UCSD-AML1 (cell line): ENCODE results near the gene ARID3C.

Experiments
- DNase-seq: peaks from one replicate; lab custom pipeline; 2025; ENCODE audit not compliant: unreplicated experiment; lab: John Stamatoyannopoulos, UW

ARID3C gene, protein sequence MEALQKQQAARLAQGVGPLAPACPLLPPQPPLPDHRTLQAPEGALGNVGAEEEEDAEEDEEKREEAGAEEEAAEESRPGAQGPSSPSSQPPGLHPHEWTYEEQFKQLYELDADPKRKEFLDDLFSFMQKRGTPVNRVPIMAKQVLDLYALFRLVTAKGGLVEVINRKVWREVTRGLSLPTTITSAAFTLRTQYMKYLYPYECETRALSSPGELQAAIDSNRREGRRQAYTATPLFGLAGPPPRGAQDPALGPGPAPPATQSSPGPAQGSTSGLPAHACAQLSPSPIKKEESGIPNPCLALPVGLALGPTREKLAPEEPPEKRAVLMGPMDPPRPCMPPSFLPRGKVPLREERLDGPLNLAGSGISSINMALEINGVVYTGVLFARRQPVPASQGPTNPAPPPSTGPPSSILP

DNA sequence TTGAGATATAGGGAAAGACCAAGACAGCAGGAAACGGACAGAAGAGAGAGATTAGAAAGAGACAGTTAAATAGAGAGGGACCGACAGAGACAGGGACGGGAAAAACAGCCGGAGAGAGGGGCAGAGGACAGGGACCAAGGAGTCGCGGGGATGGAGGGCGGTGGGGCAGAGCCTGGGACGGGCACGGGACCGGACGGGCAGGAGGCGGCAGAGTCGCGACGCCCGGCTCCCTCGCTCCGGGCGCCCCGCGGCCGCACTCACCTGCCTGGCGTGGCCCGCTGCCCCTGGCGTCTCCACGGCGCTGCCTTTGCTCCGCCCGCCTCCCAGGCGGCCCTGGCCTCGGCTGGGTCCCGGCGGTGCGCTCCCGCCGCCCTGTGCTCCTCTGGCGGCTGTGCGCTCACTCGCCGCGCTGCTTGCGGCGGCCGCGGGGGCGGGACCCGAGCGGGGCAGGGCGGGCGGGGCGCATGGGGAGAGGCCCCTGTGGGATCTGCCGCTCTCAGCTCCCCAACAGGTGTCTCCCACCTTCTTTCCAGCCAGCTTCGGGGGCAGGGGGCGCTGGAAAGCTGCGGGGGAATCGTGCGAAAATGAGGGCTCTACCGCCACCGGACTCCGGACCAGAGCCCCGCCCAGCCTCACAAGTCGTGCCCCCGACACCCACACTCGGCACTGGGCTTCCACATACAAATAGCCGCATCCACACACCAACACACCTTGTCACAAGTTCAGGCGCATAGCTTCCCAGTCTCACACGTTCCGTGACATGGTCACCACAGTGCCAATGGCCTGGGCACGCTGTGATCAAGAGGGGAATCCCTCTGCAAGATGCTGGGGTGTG, at the start of gene ARID3C:
TSS of gene ARID3C (minus strand) at position 411 of the 835 bp plus-strand sequence. CDS start 1,052 bp downstream, outside the sequence.
- DNase-seq = no peak

DNA sequence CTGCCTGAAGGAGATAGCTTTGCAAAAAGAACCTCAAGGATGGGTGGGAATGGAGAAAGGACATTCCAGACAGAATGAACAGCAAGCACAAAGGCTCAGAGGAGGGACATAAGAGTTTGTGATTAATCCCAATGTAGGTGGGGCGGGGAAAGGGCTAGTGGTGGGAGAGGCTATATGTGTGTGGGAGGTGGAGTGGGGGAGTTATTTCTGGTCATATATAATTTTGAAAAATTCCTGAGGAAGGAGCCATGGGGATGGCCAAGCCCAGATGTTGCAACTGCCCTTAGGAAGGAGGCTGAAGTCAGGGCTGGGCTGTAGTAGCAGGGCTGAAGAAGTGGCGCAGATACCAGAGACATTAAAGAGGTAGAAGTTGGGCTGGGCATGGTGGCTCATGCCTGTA, 47.0 kb upstream of the ARID3C start:
- DNase-seq = no peak

DNA sequence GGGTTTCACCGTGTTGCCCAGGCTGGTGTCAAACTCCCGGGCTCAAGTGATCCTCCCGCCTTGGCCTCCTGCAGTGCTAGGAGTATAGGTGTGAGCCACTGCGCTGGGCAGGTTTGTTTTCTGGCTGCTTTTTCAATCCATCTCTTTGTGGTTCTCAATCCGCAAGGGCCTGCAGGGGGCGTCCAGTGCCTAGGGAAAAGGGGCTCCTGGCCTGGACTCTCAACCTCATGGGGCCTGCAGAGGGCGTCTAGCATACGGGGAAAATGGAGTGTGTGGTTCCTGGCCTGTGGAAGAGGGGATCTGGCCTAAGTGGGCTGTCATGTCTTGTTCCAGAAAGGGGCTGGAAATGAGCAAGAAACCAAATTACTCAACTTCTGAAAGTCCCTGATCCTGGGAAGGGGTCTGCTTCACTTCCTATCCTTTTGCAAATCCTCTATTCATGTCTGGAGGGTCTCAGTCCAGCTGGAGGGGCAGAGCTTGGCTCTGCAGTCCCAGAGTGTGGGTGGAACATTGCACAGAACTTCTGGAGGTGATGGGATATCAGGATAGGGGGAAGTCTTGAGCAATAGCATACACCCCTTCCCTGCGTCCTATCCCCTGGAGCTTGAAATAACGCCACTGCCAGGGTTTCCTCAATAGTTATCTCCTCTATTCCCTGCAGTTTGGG, 46.3 kb upstream of the ARID3C start:
- peak; percentile 83 for DNase-seq

DNA sequence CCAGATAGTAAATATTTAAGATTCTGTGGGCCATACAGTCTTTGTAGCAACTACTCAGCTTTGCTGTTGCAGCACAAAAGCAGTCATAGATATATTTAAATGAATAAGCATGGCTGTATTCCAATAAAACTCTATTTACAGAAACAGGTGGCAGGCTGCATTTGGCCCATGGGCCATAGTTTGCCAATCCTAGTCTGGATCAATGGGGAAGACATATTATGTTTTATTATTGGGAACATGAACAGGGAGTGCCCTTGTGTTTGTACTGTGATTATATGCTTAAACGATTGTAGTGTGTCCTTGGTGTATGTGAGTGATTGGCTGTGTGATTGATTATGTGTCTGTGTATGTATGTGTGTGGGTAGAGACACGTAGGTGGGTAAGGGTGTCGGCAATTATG, 45.6 kb upstream of the ARID3C start:
- no peak for DNase-seq

DNA sequence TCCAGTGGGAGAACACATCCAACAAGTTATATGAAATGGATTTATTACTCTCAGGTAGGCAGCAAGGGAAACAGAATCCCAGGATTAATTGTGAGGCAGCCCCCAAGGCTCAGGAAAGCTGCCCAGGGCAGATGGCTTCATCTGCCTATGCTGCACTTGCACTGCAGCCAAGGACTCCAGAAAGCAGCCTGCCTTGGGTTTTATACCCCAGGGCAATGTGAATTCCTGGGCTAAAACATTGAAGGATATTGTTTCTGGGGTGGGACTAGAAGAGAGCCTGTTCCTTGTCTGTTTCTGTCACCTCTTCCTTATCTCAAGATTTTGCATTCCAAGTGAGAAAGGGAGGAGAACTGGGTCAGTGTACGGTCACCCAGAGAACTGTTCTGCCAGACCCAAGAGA, 42.4 kb upstream of the ARID3C start:
- DNase-seq = no peak

DNA sequence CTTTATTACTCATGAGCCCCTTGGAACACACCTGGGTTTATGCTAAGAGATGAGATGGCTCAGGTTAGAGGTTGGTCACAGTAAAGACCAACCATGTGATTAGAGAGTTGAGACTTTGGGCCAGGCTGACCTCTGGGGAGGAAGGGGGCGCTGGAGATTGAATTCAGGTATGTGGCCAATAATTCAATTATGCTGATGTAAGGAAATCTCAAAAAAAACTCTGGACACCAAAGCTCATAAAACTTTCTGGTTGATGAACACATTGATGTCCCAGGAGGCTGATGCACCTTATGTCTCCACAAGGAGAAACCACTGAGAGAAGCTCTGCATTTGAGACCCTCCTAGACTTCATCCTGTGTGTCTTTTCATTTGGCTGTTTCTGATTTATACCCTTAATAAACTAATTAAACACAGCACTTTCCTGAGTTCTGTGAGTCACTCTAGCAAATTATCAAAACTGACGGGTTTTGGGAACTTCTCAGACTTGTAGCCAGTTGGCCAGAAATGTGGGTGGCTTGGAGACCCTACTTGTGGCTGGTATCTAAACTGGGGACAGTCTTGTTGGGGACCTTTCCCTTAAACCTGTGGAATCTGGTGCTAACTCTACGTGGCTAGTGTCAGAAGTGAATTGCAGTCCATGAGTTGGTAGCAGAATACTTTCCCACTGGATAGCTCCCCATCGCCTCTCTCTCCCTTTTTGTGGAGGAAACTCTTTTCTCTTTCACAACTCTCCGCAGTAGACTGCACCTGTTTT, 41.1 kb upstream of the ARID3C start:
- DNase-seq = no peak

DNA sequence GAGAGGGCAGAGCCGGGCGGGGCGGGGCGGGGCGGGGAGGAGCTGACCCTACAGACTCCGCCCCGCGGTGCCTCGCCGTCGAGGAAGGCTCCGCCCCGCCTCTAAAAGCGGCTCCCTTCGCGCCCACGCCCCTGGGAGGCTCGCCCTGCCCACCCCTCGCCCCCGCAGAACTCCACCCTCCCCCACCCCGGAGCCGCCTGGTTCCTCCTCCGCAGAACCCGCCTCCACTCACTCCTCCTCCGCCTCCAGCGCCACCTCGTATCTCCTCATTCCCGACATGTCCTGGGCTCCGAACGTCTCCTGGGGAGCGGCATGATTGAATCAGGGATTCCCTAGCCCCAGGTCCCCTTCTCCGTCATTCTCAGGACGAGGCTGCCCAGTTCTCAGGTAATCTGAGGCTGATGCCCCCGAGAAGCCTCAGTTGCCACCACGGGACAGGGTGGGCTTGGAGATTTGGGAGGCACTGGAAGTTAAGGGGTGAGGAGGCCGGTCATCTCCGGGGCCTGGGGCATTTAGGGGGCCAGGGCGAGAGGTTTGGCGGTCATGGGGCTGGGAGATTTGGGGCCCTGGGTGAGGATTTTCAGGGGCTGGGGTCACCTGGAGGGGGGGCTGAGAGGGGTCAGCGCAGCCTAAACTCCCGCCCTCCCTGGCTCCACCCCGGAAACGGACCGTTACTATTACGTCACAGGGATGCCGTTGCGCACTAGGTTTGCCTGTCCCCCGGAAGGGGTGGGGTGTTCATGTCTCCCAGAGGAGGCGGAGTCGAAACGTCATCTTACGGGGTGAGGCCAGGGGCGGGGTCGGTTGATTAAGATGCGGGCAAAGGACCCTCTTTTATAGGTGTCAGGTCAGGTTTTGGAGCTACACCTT, 36.8 kb upstream of the ARID3C start:
- peak; percentile 81 for DNase-seq

DNA sequence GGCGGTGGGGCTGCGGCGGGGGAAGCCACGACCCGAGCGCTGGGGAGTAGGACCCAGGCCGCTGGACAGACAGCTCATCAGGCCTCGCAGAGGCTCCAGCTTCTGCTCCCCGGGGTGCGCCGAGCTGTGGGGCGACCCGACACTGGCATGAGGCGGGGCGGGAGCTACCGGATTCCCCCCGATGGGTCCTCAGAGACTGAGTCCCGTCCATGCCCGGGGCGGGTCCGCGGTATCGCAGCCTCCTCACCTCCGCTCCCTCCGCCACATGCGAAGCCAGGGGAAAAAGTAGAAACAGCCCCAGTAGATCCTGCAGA, 36.2 kb upstream of the ARID3C start:
- DNase-seq = no peak

DNA sequence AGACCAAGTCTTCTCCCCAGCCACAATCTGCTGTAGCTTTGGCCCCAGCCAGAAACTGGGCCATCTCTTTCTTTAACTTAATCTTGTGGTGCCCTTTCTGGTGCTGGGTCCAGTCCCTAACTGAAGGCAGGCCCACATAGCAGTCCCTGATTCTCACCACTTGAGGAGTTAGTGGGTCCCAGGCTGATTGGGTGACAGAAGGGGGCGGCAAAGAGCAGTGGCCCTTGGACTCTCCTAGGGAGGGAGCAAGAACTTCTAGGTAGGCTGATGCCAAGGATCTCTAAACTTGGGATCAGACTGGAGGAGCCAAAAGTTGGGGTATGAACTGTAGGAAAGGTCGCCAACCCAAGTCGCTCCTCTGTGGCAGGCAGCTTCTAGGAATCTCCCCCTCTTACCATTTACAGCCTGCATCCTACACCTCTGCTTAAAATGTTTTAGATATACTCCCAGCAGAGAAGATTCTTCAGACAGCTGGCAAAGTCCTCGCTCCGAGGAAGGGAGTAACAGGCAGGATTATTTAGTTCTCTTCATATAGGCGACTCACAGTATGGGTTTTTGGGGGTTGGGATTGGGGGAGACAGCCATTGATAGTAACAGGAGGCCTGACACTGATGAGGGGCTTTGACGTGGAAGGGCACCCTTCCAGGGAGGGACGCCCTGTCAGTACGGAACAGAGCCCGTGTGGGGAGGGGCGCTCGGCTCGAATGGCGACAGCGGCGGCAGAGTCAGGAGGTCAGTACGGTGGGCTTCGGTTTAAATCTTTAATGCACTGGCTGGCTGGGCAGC, 35.6 kb upstream of the ARID3C start:
- peak; percentile 77 for DNase-seq

DNA sequence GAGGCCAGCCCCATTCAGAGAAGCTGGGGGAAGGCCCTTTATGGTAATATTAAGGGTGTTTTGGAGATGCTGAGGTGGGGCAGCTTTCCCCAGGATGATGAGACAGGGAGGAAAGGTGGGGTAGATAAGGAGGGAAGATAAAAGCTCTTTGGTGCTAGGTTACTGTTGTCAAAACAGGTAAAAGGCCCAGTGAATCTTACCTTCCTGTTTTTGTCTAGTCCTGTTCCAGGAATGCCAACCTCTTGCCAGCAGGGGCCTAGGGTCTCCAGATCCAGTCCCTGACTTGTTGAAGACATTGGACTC, 34.4 kb upstream of the ARID3C start:
- DNase-seq = no peak

DNA sequence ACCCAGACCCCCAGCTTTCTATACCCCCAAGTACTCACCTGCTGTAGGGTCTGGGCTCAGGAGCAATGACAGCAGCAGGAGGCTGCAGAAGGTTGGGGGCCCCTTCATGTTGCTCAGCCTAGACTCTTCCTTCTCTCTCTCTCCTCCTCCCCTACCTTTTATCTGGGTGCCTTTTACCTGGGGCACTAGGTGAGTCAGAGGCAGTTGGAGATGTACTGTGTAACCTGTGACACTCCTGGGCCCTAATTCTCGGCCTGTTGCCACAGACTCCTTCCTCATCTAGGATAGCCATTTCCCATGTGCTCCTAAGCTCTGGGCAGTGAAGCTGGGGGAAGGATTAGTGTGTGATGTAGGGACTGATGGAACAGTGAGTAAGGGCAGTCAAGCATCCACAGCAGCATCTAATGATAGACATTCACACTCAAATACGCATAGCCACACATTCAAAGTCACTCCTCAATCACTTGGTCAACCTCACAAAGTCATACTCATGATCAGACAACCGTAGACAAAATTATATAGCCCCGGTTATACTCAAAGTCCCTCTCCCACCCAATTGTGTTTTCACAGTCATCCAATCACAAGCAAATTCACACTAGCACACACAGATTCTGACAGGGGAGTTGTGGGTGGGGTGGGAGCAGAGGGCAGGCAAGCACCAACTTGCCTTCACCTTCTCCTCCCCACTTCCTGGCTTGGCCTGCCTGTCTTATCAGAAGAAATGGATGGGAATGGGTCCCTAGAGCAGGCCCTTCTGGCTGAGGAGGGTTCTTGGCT, 33.8 kb upstream of the ARID3C start, which contains the start of gene CCL27:
TSS of gene CCL27 (minus strand) at position 132 of the 777 bp plus-strand sequence. CDS start at position 108, 24 bp downstream.
- no peak for DNase-seq

DNA sequence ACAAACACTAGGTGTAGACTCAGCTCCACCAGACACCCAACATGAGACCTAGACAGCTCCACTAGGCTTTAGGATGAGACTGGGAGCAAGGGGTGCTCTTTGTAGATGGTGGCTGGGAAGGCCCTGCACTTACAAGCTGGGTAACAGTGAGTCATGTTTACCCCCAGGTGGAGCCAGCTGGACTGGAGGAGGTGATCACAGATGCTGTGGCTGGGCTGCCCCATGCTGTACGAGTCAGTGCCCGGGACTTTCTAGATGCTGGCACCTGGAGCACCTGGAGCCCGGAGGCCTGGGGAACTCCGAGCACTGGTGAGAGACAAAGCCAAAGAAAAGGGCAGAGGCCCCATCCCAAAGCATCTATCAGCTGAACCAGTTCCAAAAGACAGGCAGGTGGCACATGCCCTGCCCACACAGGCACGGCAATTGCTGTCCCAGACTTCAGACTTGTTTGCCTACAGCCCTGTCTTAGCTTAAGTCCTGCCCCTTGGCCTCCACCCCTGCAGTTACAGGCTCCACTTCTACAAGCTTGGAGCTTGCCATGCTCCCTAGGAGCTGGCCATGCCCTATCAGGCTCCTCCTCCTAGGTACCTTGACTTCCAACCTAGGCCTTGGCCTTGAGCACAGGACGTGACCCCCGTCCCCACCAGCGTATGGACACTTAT, 30.9 kb upstream of the ARID3C start:
- no peak for DNase-seq

DNA sequence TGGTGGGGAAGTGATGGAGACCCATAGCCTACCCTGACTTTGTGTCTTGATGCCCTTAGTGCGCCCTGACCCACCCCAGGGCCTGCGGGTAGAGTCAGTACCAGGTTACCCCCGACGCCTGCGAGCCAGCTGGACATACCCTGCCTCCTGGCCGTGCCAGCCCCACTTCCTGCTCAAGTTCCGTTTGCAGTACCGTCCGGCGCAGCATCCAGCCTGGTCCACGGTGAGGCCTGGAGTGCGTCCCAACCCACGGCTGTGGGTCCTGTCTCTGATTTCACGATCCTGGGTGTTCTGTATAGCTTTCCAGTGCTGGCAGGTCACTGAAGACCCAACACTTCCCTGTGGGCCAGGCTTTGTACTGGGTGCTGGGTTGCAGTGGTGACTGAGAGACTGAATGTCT, 29.6 kb upstream of the ARID3C start:
- no peak for DNase-seq

DNA sequence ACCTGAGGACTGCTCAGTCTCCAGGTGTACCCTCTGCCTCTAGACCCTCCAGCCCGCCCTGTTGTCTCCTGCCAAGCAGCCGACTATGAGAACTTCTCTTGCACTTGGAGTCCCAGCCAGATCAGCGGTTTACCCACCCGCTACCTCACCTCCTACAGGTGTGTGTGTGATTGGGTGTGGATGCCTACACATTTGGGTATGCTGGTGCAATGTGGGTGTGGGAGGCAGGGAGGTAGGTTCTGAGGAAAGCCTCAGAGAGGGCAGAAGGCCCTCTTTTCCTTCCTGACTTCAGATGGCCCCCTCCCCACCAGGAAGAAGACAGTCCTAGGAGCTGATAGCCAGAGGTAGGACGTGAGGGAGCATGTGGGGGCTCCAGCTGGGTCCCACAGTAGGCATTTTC, 28.1 kb upstream of the ARID3C start:
- DNase-seq = no peak

DNA sequence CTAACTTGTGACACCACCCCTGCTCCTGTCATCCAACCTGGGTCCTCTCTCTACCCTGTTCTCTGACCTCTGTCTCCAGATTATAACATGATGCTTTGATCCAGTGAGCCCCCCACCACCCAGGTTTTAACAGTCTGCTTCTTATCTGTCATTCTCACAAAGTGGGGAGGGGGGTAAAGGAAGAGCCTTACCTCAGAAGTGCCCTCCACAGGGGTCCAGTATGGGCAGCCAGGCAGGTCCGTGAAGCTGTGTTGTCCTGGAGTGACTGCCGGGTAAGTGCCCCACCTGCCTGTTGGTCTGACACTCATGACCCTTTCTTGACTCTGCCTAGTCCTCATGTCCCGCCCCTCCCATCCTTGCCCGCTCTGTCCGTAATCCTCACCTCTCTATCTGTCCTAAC, 26.5 kb upstream of the ARID3C start:
- DNase-seq = no peak

DNA sequence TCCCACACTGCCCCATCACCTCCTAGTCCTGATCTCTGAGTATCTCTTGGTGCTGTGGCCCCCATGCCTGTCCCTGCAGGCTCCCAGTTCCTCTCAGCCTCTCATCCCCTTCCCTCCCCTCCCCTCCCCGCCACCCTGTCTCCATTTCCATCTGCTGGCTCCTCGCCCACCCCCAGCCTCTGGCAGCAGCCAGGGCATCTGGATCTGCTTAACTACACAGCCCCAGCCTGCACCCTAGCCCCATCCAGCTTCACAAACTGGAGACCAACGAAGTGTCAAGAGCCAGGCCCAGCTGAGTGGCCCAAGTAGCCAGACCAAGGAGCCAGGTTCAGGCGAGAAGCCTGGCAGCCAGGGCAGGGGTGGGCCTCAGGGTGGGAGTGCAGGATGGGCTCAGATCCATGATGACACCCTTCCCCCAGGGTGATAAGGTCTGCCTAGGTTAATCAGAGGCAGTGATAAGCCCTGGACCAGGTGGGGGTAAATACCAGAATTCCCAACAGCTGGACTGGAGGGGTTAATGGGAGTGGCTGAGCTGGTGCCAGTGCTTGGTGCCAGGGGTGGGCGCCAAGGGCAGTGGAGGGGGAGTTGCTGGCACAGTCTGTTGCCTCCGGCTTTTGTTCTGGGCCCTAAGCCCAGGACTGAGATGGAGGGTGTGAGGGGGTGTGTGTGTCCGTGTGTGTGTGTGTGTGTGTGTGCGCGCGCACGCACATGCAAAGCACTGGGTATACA, 25.6 kb upstream of the ARID3C start:
- no peak for DNase-seq
